Sigmoid colon (tissue), 7 donors: ENCODE results near the gene EPX. TPM values are rescaled to one million over a fixed set of nuclear protein-coding genes. Genes with fewer than 3 reads are reported as not detected.

Experiments used
- DNase-seq: peaks from one replicate; pipeline ENCODE4 v3.0.0-alpha.2; 2019
- H3K27ac ChIP-seq, 4 donors: fragments of 200-600 bp; sonication (generic); one replicate each; pipeline ENCODE4 v1.5.1; 2016 to 2019; ENCODE audit warnings: mild to moderate bottlenecking in 1 of 4
- H3K27me3 ChIP-seq, 3 donors: fragments of 200-600 bp; sonication (generic); one replicate each; pipeline ENCODE4 v1.5.1; 2019; ENCODE audit warnings: mild to moderate bottlenecking in 1 of 3
- H3K36me3 ChIP-seq, 4 donors: fragments of 200-600 bp; sonication (generic); one replicate each; pipeline ENCODE4 v1.5.1; 2016 to 2019
- H3K4me1 ChIP-seq, 4 donors: fragments of 200-600 bp; sonication (generic); one replicate each; pipeline ENCODE4 v1.5.1; 2017 to 2019
- H3K4me3 ChIP-seq, 4 donors: fragments of 200-600 bp; sonication (generic); one replicate each; pipeline ENCODE4 v1.5.1; 2017 to 2019; ENCODE audit warnings: mild to moderate bottlenecking in 2 of 4, moderate library complexity in 1 of 4
- H3K9me3 ChIP-seq, 4 donors: fragments of 200-600 bp in 3 of 4; sonication (generic) in 3 of 4; one replicate each; pipeline versions ENCODE4 v1.5.1 to v1.6.1; 2013 to 2019
- EP300 ChIP-seq, 4 donors: sonication (generic); formaldehyde crosslinking; IDR thresholded peaks; one replicate each; pipeline ENCODE4 v1.6.1; 2017; ENCODE audit warnings: antibody characterized with exemption in 4 of 4
- POLR2A ChIP-seq, 2 donors: fragments of 450-650 bp; IDR thresholded peaks; one replicate each; pipeline ENCODE4 v1.6.1; 2016; ENCODE audit warnings: antibody characterized with exemption in 2 of 2, mild to moderate bottlenecking in 2 of 2, moderate library complexity in 2 of 2
- POLR2AphosphoS5 ChIP-seq, 4 donors: sonication (generic); formaldehyde crosslinking; IDR thresholded peaks; one replicate each; pipeline ENCODE4 v1.6.1; 2017; ENCODE audit warnings: antibody characterized with exemption in 4 of 4
- WGBS, 2 donors: extraction: QIAGEN DNeasy Blood & Tissue Kit; methylation state at CpG; one replicate each; pipeline ENCODE4 v1.1.7; 2013; 5-methylcytosine and 5-hydroxymethylcytosine counted together
- intact Hi-C: fragments of 100-400 bp; cut with DNase I; formaldehyde crosslinking; loops from one replicate; pipeline ENCODE4 v1.15.1; 2023
- polyA plus RNA-seq, 3 donors: library from polyadenylated mRNA; stranded (reverse); fragments of 200-250 nt; gene quantifications; one replicate each; pipeline ENCODE4 v1.2.3, GENCODE V29; 2013
- total RNA-seq, 4 donors: library from RNA; depleted of rRNA; stranded (reverse); fragments of >200 nt; gene quantifications; one replicate each; pipeline ENCODE4 v1.1.0, GENCODE V29; 2016
- TF ChIP-seq, protein P1 (sequence below), 4 experiments: fragments of 450-650 bp in 3 of 4; fragments of 200-600 bp in 1 of 4; IDR thresholded peaks; one replicate each; pipeline ENCODE4 v1.5.1; 2016 to 2019; ENCODE audit warnings: antibody characterized with exemption in 4 of 4, mild to moderate bottlenecking in 3 of 4, moderate library complexity in 2 of 4
- donor health status: healthy with polysubstance abuse.
- donor health status: Bipolar disorder and iron deficiency.
- donor health status: healthy.

The EPX gene
- total and polyA plus RNA-seq, 7 donors = 0.03 TPM; not detected in 6

GRCh38 chr17:58217766-58218165 is 25.2 kb downstream of the EPX start:
- Histone ChIP-seq H3K9me3 (no peaks in the 10 kb centered on the region), H3K27me3 (no peaks in the 10 kb centered on the region), H3K27ac (no peak overlapping the region), H3K36me3 (peaks cover 0 to 42% (median 4%) of the 10 kb centered on the region in 4 donors), H3K4me1 (peaks cover 0 to 11% (median 5%) of the 10 kb centered on the region in 4 donors), H3K4me3 (no peak overlapping the region)
- 81 to 83% methylated on average over 3 of the region's 3 CpGs for WGBS, 2 donors
- no peak for DNase-seq
- TF ChIP-seq POLR2AphosphoS5 (IDR thresholded peaks at IDR 0.05) (no peak), EP300 (IDR thresholded peaks at IDR 0.05) (no peak), POLR2A (IDR thresholded peaks at IDR 0.05) (no peak)
- TF ChIP-seq, protein P1, sequence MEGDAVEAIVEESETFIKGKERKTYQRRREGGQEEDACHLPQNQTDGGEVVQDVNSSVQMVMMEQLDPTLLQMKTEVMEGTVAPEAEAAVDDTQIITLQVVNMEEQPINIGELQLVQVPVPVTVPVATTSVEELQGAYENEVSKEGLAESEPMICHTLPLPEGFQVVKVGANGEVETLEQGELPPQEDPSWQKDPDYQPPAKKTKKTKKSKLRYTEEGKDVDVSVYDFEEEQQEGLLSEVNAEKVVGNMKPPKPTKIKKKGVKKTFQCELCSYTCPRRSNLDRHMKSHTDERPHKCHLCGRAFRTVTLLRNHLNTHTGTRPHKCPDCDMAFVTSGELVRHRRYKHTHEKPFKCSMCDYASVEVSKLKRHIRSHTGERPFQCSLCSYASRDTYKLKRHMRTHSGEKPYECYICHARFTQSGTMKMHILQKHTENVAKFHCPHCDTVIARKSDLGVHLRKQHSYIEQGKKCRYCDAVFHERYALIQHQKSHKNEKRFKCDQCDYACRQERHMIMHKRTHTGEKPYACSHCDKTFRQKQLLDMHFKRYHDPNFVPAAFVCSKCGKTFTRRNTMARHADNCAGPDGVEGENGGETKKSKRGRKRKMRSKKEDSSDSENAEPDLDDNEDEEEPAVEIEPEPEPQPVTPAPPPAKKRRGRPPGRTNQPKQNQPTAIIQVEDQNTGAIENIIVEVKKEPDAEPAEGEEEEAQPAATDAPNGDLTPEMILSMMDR (IDR thresholded peaks at IDR 0.05) = no peak
- intact Hi-C loops = loop anchor here (5.0 to 10.0 kb wide), 2 partner anchors 105 to 963 kb away; partner anchors contain the start of gene MSI2

- H3K4me1 ChIP-seq = peaks cover 0 to 11% (median 5%) of the 10 kb centered on the region in 4 donors
- H3K27me3 ChIP-seq = no peaks in the 10 kb centered on the region
- intact Hi-C loops = loop anchor here (5.0 to 10.0 kb wide), 2 partner anchors 103 to 964 kb away; partner anchors contain the start of gene MSI2
- H3K9me3 ChIP-seq = no peaks in the 10 kb centered on the region
- peak within 1 kb of the TSS; percentile 68 to 89 (median 80) for H3K27ac ChIP-seq
- peak within 1 kb of the TSS; percentile 62 to 82 (median 78) for H3K4me3 ChIP-seq
- H3K36me3 ChIP-seq = peaks cover 0 to 28% (median 3%) of the 10 kb centered on the region in 4 donors
- TF ChIP-seq, protein P1 (IDR thresholded peaks at IDR 0.05) = peak; percentile 58 to 79 (median 71)
- TF ChIP-seq POLR2A (IDR thresholded peaks at IDR 0.05) (peak in 1 of 2 donors; percentile 17), EP300 (IDR thresholded peaks at IDR 0.05) (no peak), POLR2AphosphoS5 (IDR thresholded peaks at IDR 0.05) (peak; percentile 12 to 86 (median 78))
- DNase-seq = peak; percentile 97
- WGBS, 2 donors = 1 to 3% methylated on average over 56 of the region's 56 CpGs
Observed at GRCh38 chr17:58219007-58219788, 26.7 kb downstream of the EPX start, which contains the start of gene MKS1. MKS1 (minus strand) TSS chr17:58219255; CDS start chr17:58219230, 25 bp downstream.

- 62 to 71% methylated on average over 7 of the region's 7 CpGs for WGBS, 2 donors
- Histone ChIP-seq H3K27me3 (no peaks in the 10 kb centered on the region), H3K9me3 (no peaks in the 10 kb centered on the region), H3K4me3 (peak overlapping the region; percentile 62 to 82 (median 78)), H3K36me3 (peaks cover 0 to 22% (median under 1%) of the 10 kb centered on the region in 4 donors), H3K4me1 (peaks cover 0 to 11% (median 5%) of the 10 kb centered on the region in 4 donors), H3K27ac (peak overlapping the region; percentile 68 to 89 (median 80))
- DNase-seq = no peak
- no peak for TF ChIP-seq POLR2A (IDR thresholded peaks at IDR 0.05)
- TF ChIP-seq POLR2AphosphoS5 (IDR thresholded peaks at IDR 0.05) = no peak
- TF ChIP-seq, protein P1 (IDR thresholded peaks at IDR 0.05) = no peak
- TF ChIP-seq EP300 (IDR thresholded peaks at IDR 0.05) = no peak
- intact Hi-C loops = loop anchor here (5.0 to 10.0 kb wide), 2 partner anchors 103 to 965 kb away; partner anchors contain the start of gene MSI2
Observed at GRCh38 chr17:58219789-58220183, 27.3 kb downstream of the EPX start.

DNA sequence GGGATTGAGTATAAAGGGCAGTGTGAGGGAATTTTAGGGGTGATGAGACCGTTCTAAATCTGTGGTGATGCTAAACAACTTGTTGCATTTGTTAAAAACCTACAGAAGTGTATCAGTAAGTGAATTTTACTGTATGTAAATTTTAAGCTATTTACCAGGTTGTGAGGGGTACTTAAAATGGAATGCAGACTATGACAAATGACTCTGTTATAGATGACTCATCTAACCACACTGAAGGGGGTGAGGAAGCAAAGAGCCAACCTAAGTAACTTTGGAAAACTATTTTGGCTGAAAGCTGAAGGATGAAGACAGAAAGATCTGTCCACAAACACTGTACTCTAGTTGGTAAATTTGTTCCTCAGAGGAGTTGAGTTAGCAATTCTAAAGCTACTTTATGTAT is 31.8 kb downstream of the EPX start:
- 52 to 57% methylated on average over 1 of the region's 1 CpG for WGBS, 2 donors

More for the DNA sequence above, 31.8 kb downstream of the EPX start:
- DNase-seq = no peak
- H3K9me3 ChIP-seq = no peaks in the 10 kb centered on the region
- H3K27me3 ChIP-seq = peaks cover 0 to 7% (median 0%) of the 10 kb centered on the region in 3 donors
- no peak overlapping the region for H3K4me3 ChIP-seq
- no peaks in the 10 kb centered on the region for H3K36me3 ChIP-seq
- intact Hi-C loops = no loop called here
- TF ChIP-seq, protein P1 (IDR thresholded peaks at IDR 0.05) = no peak
- TF ChIP-seq EP300 (IDR thresholded peaks at IDR 0.05) (no peak), POLR2AphosphoS5 (IDR thresholded peaks at IDR 0.05) (no peak)
- no peak overlapping the region for H3K27ac ChIP-seq
- peaks cover 0 to 7% (median 3%) of the 10 kb centered on the region in 4 donors for H3K4me1 ChIP-seq
